Ascending aorta (tissue), 2 donors: ENCODE data around the gene KIZ. TPM values are rescaled to one million over a fixed set of nuclear protein-coding genes. Genes with fewer than 3 reads are reported as not detected.

Experiments
- DNase-seq, 2 donors: peaks; one replicate each; pipeline ENCODE4 v3.0.0-alpha.2; 2019; ENCODE audit warnings: low spot score in 2 of 2
- H3K27ac ChIP-seq, 2 donors: fragments of 200-600 bp; sonication (generic); one replicate each; pipeline ENCODE4 v1.5.1; 2016 to 2017; ENCODE audit warnings: mild to moderate bottlenecking in 1 of 2
- H3K27me3 ChIP-seq: fragments of 200-600 bp; sonication (generic); one replicate; pipeline ENCODE4 v1.5.1; 2017
- H3K36me3 ChIP-seq, 2 donors: fragments of 200-600 bp; sonication (generic); one replicate each; pipeline ENCODE4 v1.5.1; 2016
- H3K4me1 ChIP-seq, 2 donors: fragments of 200-600 bp; sonication (generic); one replicate each; pipeline ENCODE4 v1.5.1; 2016 to 2017; ENCODE audit warnings: mild to moderate bottlenecking in 1 of 2
- H3K4me3 ChIP-seq, 2 donors: fragments of 200-600 bp; sonication (generic); one replicate each; pipeline ENCODE4 v1.5.1; 2016 to 2017; ENCODE audit warnings: mild to moderate bottlenecking in 1 of 2
- H3K9me3 ChIP-seq, 2 donors: fragments of 200-600 bp; sonication (generic); one replicate each; pipeline ENCODE4 v1.5.1; 2016
- intact Hi-C: fragments of 100-400 bp; cut with DNase I; formaldehyde crosslinking; loops from one replicate; pipeline ENCODE4 v1.15.1; 2023
- total RNA-seq: library from RNA; depleted of rRNA; stranded (reverse); fragments of >200 nt; gene quantifications from one replicate; pipeline ENCODE4 v1.1.0, GENCODE V29; 2016
- TF ChIP-seq, protein P1 (sequence below), 3 experiments: fragments of 200-600 bp in 2 of 3; fragments of 450-650 bp in 1 of 3; sonication (generic) in 2 of 3; IDR thresholded peaks; one replicate each; pipeline ENCODE4 v1.5.1; 2016 to 2019; ENCODE audit warnings: antibody characterized with exemption in 3 of 3, mild to moderate bottlenecking in 1 of 3, moderate library complexity in 1 of 3

The KIZ gene
- total RNA-seq, 1 donor from 2014 or later, result 7.8 TPM

DNA sequence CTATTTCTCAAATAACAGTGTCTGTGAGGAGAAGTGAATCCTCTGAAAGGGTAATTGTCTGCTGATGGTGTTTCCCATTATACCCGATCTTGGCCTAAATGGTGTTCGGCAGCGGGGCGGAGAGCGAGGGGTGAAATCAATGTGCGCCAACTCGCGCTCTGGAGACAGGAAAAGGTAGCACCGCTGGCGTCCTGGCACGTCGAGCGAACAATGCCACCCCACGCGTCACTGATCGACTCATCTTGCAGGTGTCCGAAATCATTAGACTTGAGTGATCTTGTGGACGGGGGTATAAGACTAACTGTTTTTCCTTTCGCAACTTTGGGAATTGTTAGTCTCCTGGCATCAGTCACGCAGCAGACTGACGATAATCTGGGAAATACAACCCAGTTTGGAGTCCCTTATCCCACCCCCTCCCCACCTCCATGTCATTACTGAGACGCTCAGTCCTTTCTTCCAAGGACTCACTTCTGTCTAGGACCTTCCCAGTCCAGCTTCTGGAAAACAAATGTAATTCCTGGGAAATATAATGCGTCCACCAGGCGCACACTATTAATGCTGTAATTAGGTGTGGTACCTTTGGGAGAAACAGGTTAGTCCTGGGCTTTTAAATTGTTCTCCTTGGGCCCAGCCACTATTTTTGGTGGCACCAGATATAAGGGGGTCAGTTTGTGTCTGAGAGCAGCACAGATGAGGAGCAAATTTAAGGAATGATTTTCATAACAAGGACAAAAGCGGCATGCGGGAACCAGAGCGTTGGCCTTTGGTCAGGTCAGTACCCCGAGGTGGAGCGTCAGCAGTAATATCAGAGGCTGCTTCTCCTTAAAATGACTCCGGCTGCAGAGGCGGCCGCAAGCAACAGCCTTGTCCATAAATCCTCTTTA lies 22.1 kb upstream of the KIZ start:
- DNase-seq, result no peak
- Histone ChIP-seq H3K27me3 (peaks cover 44% of the 10 kb centered on the region), H3K4me1 (peaks cover 14 to 26% of the 10 kb centered on the region in 2 donors), H3K9me3 (no peaks in the 10 kb centered on the region), H3K36me3 (no peaks in the 10 kb centered on the region), H3K4me3 (no peak overlapping the region), H3K27ac (no peak overlapping the region)
- TF ChIP-seq, protein P1, sequence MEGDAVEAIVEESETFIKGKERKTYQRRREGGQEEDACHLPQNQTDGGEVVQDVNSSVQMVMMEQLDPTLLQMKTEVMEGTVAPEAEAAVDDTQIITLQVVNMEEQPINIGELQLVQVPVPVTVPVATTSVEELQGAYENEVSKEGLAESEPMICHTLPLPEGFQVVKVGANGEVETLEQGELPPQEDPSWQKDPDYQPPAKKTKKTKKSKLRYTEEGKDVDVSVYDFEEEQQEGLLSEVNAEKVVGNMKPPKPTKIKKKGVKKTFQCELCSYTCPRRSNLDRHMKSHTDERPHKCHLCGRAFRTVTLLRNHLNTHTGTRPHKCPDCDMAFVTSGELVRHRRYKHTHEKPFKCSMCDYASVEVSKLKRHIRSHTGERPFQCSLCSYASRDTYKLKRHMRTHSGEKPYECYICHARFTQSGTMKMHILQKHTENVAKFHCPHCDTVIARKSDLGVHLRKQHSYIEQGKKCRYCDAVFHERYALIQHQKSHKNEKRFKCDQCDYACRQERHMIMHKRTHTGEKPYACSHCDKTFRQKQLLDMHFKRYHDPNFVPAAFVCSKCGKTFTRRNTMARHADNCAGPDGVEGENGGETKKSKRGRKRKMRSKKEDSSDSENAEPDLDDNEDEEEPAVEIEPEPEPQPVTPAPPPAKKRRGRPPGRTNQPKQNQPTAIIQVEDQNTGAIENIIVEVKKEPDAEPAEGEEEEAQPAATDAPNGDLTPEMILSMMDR (IDR thresholded peaks at IDR 0.05), result no peak
- intact Hi-C loops, result no loop called here

DNA sequence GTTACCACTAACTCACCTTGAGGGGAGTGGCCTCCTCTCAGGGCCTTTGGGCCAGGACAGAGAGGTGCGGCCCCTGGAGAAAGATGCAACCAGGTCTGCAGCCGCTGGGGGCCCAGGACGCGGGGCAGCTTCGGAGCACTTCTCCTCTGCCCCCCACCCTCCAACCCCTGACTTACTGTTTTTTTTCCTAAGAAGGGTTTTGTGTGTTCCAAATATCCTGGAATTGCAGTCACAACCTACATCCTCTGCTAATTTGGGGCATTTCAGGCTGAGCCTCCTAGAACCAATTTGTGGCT lies 21.5 kb upstream of the KIZ start:
- no peaks in the 10 kb centered on the region for H3K9me3 ChIP-seq
- H3K4me1 ChIP-seq, result peaks cover 14 to 26% of the 10 kb centered on the region in 2 donors
- no peaks in the 10 kb centered on the region for H3K36me3 ChIP-seq
- TF ChIP-seq, protein P1 (IDR thresholded peaks at IDR 0.05), result no peak
- no peak for DNase-seq
- H3K4me3 ChIP-seq, result no peak overlapping the region
- peaks cover 40% of the 10 kb centered on the region for H3K27me3 ChIP-seq
- intact Hi-C loops, result no loop called here
- H3K27ac ChIP-seq, result no peak overlapping the region

DNA sequence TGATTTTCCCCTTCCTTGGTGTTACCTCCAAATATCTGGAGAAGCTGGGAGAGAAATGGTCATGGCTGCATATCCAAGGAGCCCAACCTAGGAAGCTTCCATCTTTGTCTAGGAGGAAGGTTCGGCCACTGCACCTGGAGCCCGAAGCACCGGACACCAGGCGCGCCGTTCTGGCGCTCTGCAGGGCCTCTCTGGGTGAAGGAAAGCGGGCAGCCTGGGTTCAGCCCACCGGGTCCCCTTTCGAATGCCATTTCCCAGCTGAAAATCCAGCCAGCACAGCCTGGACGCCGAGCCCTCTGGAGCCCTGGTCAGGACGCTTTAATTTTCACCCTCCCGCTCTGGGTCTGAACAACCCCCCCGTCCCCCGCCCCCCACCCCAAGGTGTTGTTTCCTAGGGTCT lies 21.0 kb upstream of the KIZ start:
- Histone ChIP-seq H3K4me3 (no peak overlapping the region), H3K27me3 (peaks cover 35% of the 10 kb centered on the region), H3K4me1 (peaks cover 14 to 24% of the 10 kb centered on the region in 2 donors), H3K9me3 (no peaks in the 10 kb centered on the region), H3K36me3 (no peaks in the 10 kb centered on the region), H3K27ac (no peak overlapping the region)
- intact Hi-C loops, result no loop called here
- no peak for DNase-seq
- TF ChIP-seq, protein P1 (IDR thresholded peaks at IDR 0.05), result no peak

DNA sequence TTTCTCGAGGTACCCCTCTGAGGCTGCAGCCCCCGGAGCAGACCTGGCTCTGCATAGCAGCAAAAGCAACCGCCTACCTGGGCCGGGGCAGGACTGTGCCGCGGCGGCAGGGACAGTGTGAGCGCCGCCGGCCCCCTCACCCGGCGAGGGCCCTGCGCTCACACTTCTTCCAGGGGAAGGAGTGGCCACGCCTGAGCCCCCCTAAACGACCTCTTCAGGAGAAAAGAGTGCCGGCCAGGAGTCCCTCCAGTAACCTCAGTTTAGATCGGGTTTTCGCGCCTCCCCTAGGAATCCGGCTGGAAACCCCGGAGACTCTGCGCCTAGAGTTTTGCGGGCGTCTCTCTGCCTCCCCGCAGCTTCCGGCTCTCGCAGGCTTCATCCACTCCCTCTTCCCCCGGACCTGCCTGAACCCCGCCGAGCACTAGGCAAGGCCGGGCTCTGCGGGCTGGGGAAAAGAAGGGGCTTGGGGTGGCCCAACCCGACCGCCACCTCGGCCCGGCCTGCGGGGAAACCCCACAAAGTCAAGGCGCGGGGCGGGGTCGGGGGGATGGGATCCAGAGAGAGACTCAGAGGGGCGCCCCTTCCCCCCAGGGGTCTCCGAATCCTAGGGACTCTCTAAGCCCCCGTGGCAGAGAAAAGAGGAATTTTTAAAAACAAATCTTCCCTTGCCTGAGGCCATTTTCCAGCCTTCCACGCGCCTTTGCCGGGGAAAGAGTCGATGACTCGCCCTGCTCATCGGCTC lies 20.3 kb upstream of the KIZ start:
- H3K36me3 ChIP-seq, result no peaks in the 10 kb centered on the region
- TF ChIP-seq, protein P1 (IDR thresholded peaks at IDR 0.05), result no peak
- H3K4me1 ChIP-seq, result peaks cover 8 to 18% of the 10 kb centered on the region in 2 donors
- no peaks in the 10 kb centered on the region for H3K9me3 ChIP-seq
- intact Hi-C loops, result no loop called here
- no peak for DNase-seq
- H3K27ac ChIP-seq, result no peak overlapping the region
- H3K27me3 ChIP-seq, result peaks cover 29% of the 10 kb centered on the region
- H3K4me3 ChIP-seq, result peak overlapping the region; percentile 11 to 14

DNA sequence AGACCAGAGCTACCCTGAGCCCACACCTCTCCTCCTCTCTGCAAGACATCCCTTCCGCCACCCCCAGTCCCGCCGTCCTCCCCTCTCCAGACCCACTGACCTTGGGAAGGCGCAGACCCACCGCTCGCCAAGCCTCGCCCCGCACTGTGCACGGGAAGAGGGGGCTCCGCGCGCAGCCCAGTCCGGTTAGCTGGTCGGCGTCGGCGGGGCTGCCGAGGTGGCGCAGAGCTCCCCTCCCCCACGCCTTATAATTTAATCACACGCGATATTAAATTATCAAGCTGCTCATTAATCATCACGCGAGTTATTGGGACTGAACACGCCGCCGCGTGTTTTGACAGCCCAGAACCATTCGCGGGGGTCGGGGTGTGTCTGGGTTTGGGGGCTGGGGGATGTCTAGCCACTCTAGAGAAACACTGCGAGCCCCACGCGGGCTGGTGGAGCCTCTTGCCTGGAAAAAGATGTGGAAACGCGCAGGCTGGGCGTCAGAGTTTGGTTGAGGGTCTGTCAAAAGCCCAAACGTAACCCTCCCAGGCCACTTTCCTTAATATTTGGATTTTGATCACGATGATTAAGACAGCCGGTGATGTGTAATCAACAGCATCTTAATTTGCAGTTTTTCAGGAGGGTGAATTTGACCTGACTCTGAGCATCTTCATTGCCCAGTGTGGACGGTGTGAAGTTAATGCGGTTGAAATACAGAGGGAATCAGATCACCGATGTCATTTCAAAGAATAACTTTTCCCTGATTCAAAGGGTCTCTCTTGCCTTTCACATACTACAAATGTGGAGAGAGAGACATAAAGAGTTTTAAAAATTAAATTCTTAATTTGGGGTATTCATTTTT lies 19.5 kb upstream of the KIZ start, which contains the start of gene LINC00237:
Gene LINC00237 (minus strand): TSS at position 188 of the 847 bp plus-strand sequence.
- no peak for DNase-seq
- Histone ChIP-seq H3K27me3 (peaks cover 21% of the 10 kb centered on the region), H3K36me3 (no peaks in the 10 kb centered on the region), H3K4me1 (peaks cover under 1 to 10% of the 10 kb centered on the region in 2 donors), H3K9me3 (no peaks in the 10 kb centered on the region), H3K4me3 (peak within 1 kb of the TSS; percentile 11 to 14), H3K27ac (no peak within 1 kb of the TSS)
- TF ChIP-seq, protein P1 (IDR thresholded peaks at IDR 0.05), result no peak
- intact Hi-C loops, result no loop called here
